Measurements from ENCODE around the gene NEK8.

The NEK8 gene

GRCh38 chr17:28700830-28701492 lies 27.6 kb upstream of the NEK8 start:
- Histone ChIP-seq H3K9me3 (ENCODE audit: control insufficient read depth in 5 of 5, low read length in 5 of 5) (no peaks in the 10 kb centered on the region), H3K4me1 (ENCODE audit: control insufficient read depth in 5 of 5, insufficient read depth in 5 of 5, low read length in 5 of 5) (peaks cover 0 to 10% (median 5%) of the 10 kb centered on the region in 5 donors), H3K36me3 (ENCODE audit: control insufficient read depth in 5 of 5, insufficient read depth in 5 of 5, low read length in 5 of 5) (peaks cover 3 to 98% (median 89%) of the 10 kb centered on the region in 5 donors), H3K9ac (ENCODE audit: low read length in 5 of 5) (no peak overlapping the region), H3K27me3 (ENCODE audit: control insufficient read depth in 5 of 5, insufficient read depth in 4 of 5, low read length in 5 of 5) (no peaks in the 10 kb centered on the region), H3K4me3 (ENCODE audit: low read depth in 1 of 5, low read length in 5 of 5) (no peak overlapping the region), H3K27ac (ENCODE audit: low read depth, low read length) (no peak overlapping the region)

GRCh38 chr17:28702026-28702751 lies 26.4 kb upstream of the NEK8 start:
- H3K4me3 ChIP-seq (ENCODE audit: low read depth in 1 of 5, low read length in 5 of 5), result no peak overlapping the region
- no peak overlapping the region for H3K9ac ChIP-seq (ENCODE audit: low read length in 5 of 5)
- no peaks in the 10 kb centered on the region for H3K27me3 ChIP-seq (ENCODE audit: control insufficient read depth in 5 of 5, insufficient read depth in 4 of 5, low read length in 5 of 5)
- H3K9me3 ChIP-seq (ENCODE audit: control insufficient read depth in 5 of 5, low read length in 5 of 5), result no peaks in the 10 kb centered on the region
- no peak overlapping the region for H3K27ac ChIP-seq (ENCODE audit: low read depth, low read length)
- H3K36me3 ChIP-seq (ENCODE audit: control insufficient read depth in 5 of 5, insufficient read depth in 5 of 5, low read length in 5 of 5), result peaks cover 2 to 86% (median 77%) of the 10 kb centered on the region in 5 donors
- H3K4me1 ChIP-seq (ENCODE audit: control insufficient read depth in 5 of 5, insufficient read depth in 5 of 5, low read length in 5 of 5), result peaks cover 0 to 15% (median 12%) of the 10 kb centered on the region in 5 donors

GRCh38 chr17:28702752-28703150 lies 25.8 kb upstream of the NEK8 start:
- Histone ChIP-seq H3K27ac (ENCODE audit: low read depth, low read length) (no peak overlapping the region), H3K36me3 (ENCODE audit: control insufficient read depth in 5 of 5, insufficient read depth in 5 of 5, low read length in 5 of 5) (peaks cover 0 to 80% (median 71%) of the 10 kb centered on the region in 5 donors), H3K27me3 (ENCODE audit: control insufficient read depth in 5 of 5, insufficient read depth in 4 of 5, low read length in 5 of 5) (no peaks in the 10 kb centered on the region), H3K4me1 (ENCODE audit: control insufficient read depth in 5 of 5, insufficient read depth in 5 of 5, low read length in 5 of 5) (peaks cover 0 to 15% (median 12%) of the 10 kb centered on the region in 5 donors), H3K9ac (ENCODE audit: low read length in 5 of 5) (no peak overlapping the region), H3K4me3 (ENCODE audit: low read depth in 1 of 5, low read length in 5 of 5) (no peak overlapping the region), H3K9me3 (ENCODE audit: control insufficient read depth in 5 of 5, low read length in 5 of 5) (no peaks in the 10 kb centered on the region)

- no peaks in the 10 kb centered on the region for H3K27me3 ChIP-seq (ENCODE audit: control insufficient read depth in 5 of 5, insufficient read depth in 4 of 5, low read length in 5 of 5)
- no peak overlapping the region for H3K27ac ChIP-seq (ENCODE audit: low read depth, low read length)
- peaks cover 0 to 15% (median 12%) of the 10 kb centered on the region in 5 donors for H3K4me1 ChIP-seq (ENCODE audit: control insufficient read depth in 5 of 5, insufficient read depth in 5 of 5, low read length in 5 of 5)
- no peak overlapping the region for H3K4me3 ChIP-seq (ENCODE audit: low read depth in 1 of 5, low read length in 5 of 5)
- no peak overlapping the region for H3K9ac ChIP-seq (ENCODE audit: low read length in 5 of 5)
- no peaks in the 10 kb centered on the region for H3K9me3 ChIP-seq (ENCODE audit: control insufficient read depth in 5 of 5, low read length in 5 of 5)
- H3K36me3 ChIP-seq (ENCODE audit: control insufficient read depth in 5 of 5, insufficient read depth in 5 of 5, low read length in 5 of 5), result peaks cover 0 to 71% (median 62%) of the 10 kb centered on the region in 5 donors
Observed at GRCh38 chr17:28703552-28704218, 24.9 kb upstream of the NEK8 start.

GRCh38 chr17:28704219-28704858 lies 24.2 kb upstream of the NEK8 start:
- Histone ChIP-seq H3K9me3 (ENCODE audit: control insufficient read depth in 5 of 5, low read length in 5 of 5) (no peaks in the 10 kb centered on the region), H3K4me3 (ENCODE audit: low read depth in 1 of 5, low read length in 5 of 5) (no peak overlapping the region), H3K27me3 (ENCODE audit: control insufficient read depth in 5 of 5, insufficient read depth in 4 of 5, low read length in 5 of 5) (no peaks in the 10 kb centered on the region), H3K4me1 (ENCODE audit: control insufficient read depth in 5 of 5, insufficient read depth in 5 of 5, low read length in 5 of 5) (peaks cover 0 to 15% (median 12%) of the 10 kb centered on the region in 5 donors), H3K9ac (ENCODE audit: low read length in 5 of 5) (no peak overlapping the region), H3K36me3 (ENCODE audit: control insufficient read depth in 5 of 5, insufficient read depth in 5 of 5, low read length in 5 of 5) (peaks cover 0 to 65% (median 56%) of the 10 kb centered on the region in 5 donors), H3K27ac (ENCODE audit: low read depth, low read length) (no peak overlapping the region)

GRCh38 chr17:28705074-28705659 lies 23.4 kb upstream of the NEK8 start:
- Histone ChIP-seq H3K27ac (ENCODE audit: low read depth, low read length) (peak overlapping the region; percentile 23), H3K9ac (ENCODE audit: low read length in 5 of 5) (peak overlapping the region in 1 of 5 donors; percentile 0)

GRCh38 chr17:28705728-28706334 lies 22.8 kb upstream of the NEK8 start:
- Histone ChIP-seq H3K9ac (ENCODE audit: low read length in 5 of 5) (peak overlapping the region in 1 of 5 donors; percentile 0), H3K4me3 (ENCODE audit: low read depth in 1 of 5, low read length in 5 of 5) (no peak overlapping the region), H3K27ac (ENCODE audit: low read depth, low read length) (peak overlapping the region; percentile 23), H3K9me3 (ENCODE audit: control insufficient read depth in 5 of 5, low read length in 5 of 5) (no peaks in the 10 kb centered on the region), H3K4me1 (ENCODE audit: control insufficient read depth in 5 of 5, insufficient read depth in 5 of 5, low read length in 5 of 5) (peaks cover 0 to 21% (median 12%) of the 10 kb centered on the region in 5 donors), H3K27me3 (ENCODE audit: control insufficient read depth in 5 of 5, insufficient read depth in 4 of 5, low read length in 5 of 5) (no peaks in the 10 kb centered on the region), H3K36me3 (ENCODE audit: control insufficient read depth in 5 of 5, insufficient read depth in 5 of 5, low read length in 5 of 5) (peaks cover 0 to 50% (median 41%) of the 10 kb centered on the region in 5 donors)

More at GRCh38 chr17:28705074-28705659, 23.4 kb upstream of the NEK8 start:
- Histone ChIP-seq H3K27me3 (ENCODE audit: control insufficient read depth in 5 of 5, insufficient read depth in 4 of 5, low read length in 5 of 5) (no peaks in the 10 kb centered on the region), H3K9me3 (ENCODE audit: control insufficient read depth in 5 of 5, low read length in 5 of 5) (no peaks in the 10 kb centered on the region), H3K4me3 (ENCODE audit: low read depth in 1 of 5, low read length in 5 of 5) (no peak overlapping the region), H3K36me3 (ENCODE audit: control insufficient read depth in 5 of 5, insufficient read depth in 5 of 5, low read length in 5 of 5) (peaks cover 0 to 56% (median 47%) of the 10 kb centered on the region in 5 donors), H3K4me1 (ENCODE audit: control insufficient read depth in 5 of 5, insufficient read depth in 5 of 5, low read length in 5 of 5) (peaks cover 0 to 15% (median 12%) of the 10 kb centered on the region in 5 donors)

- no peak overlapping the region for H3K27ac ChIP-seq (ENCODE audit: low read depth, low read length)
- no peak overlapping the region for H3K9ac ChIP-seq (ENCODE audit: low read length in 5 of 5)
- H3K4me1 ChIP-seq (ENCODE audit: control insufficient read depth in 5 of 5, insufficient read depth in 5 of 5, low read length in 5 of 5), result peaks cover 0 to 29% (median 19%) of the 10 kb centered on the region in 5 donors
- H3K4me3 ChIP-seq (ENCODE audit: low read depth in 1 of 5, low read length in 5 of 5), result no peak overlapping the region
- peaks cover 0 to 41% (median 32%) of the 10 kb centered on the region in 5 donors for H3K36me3 ChIP-seq (ENCODE audit: control insufficient read depth in 5 of 5, insufficient read depth in 5 of 5, low read length in 5 of 5)
- H3K27me3 ChIP-seq (ENCODE audit: control insufficient read depth in 5 of 5, insufficient read depth in 4 of 5, low read length in 5 of 5), result no peaks in the 10 kb centered on the region
- H3K9me3 ChIP-seq (ENCODE audit: control insufficient read depth in 5 of 5, low read length in 5 of 5), result no peaks in the 10 kb centered on the region
Observed at GRCh38 chr17:28706471-28707338, 21.9 kb upstream of the NEK8 start.

Measured in subcutaneous abdominal adipose tissue (tissue), 5 donors.